OCI-LY1 (cell line): ENCODE measurements around the gene CRTC1.

Experiments used
- EZH2 ChIP-seq: fragments of 200-600 bp; sonication (generic), shearing (Covaris generic); IDR thresholded peaks from 2 replicates; pipeline ENCODE4 v1.8.0; 2017; ENCODE audit warnings: borderline replicate concordance, mixed run types, mild to moderate bottlenecking, antibody characterized with exemption, low read length, moderate library complexity, mixed read lengths
- TF ChIP-seq, protein P1 (sequence below): fragments of 200-600 bp; sonication (generic), shearing (Covaris generic); IDR thresholded peaks from 2 replicates; pipeline ENCODE4 v1.5.1; 2017; ENCODE audit warnings: mild to moderate bottlenecking, antibody characterized with exemption, low read length, moderate library complexity, mixed read lengths

DNA sequence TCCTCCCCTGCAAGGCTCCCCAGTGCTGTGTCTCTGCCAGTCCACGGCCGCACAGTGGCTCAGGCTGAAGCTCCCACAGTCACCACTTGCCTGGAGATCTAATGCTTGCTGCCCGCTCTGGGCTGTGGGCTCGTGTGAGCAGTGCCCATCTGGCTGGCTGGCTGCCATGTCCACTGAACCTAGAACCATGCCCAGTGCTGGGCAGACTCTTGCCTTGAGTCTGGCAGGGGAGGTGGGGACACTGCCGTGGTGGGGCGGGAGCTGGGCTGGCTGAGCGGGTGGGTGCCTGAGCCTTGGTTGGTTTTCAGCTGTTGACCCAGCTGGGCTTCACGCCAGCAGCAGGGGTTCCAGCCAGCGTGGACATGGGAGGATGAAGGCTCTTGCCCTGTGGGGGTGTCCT lies 52.3 kb downstream of the CRTC1 start:
- TF ChIP-seq, protein P1, sequence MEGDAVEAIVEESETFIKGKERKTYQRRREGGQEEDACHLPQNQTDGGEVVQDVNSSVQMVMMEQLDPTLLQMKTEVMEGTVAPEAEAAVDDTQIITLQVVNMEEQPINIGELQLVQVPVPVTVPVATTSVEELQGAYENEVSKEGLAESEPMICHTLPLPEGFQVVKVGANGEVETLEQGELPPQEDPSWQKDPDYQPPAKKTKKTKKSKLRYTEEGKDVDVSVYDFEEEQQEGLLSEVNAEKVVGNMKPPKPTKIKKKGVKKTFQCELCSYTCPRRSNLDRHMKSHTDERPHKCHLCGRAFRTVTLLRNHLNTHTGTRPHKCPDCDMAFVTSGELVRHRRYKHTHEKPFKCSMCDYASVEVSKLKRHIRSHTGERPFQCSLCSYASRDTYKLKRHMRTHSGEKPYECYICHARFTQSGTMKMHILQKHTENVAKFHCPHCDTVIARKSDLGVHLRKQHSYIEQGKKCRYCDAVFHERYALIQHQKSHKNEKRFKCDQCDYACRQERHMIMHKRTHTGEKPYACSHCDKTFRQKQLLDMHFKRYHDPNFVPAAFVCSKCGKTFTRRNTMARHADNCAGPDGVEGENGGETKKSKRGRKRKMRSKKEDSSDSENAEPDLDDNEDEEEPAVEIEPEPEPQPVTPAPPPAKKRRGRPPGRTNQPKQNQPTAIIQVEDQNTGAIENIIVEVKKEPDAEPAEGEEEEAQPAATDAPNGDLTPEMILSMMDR = no peak
- no peak for TF ChIP-seq EZH2
